ENCODE data around the gene STRADB. TPM values are rescaled to one million over a fixed set of nuclear protein-coding genes. Genes with fewer than 3 reads are reported as not detected.

STRADB gene
- total RNA-seq, 4 donors from 2014 or later: 90.6 to 187 (median 129) TPM

DNA sequence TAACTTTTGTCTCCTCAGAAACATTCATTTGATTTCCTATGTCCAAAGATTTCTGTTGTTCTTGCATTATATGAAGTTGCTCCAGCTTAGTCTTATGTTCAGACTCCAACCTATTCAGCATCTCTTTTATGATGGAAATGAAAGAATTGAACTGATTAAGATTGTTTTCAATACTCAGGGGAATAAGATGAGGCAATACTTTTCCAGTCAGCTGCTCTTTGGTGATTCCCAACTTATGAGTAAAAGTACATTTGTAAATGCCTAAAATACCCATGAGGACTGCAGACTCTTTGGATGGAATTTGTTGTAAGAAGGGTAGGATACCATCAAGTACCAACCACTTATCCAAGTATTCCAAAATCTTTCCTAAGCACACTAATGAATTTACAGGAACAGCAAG is 40.1 kb upstream of the STRADB start:
- TF ChIP-seq POLR2A (IDR thresholded peaks at IDR 0.05): no peak
- TF ChIP-seq, protein P1, sequence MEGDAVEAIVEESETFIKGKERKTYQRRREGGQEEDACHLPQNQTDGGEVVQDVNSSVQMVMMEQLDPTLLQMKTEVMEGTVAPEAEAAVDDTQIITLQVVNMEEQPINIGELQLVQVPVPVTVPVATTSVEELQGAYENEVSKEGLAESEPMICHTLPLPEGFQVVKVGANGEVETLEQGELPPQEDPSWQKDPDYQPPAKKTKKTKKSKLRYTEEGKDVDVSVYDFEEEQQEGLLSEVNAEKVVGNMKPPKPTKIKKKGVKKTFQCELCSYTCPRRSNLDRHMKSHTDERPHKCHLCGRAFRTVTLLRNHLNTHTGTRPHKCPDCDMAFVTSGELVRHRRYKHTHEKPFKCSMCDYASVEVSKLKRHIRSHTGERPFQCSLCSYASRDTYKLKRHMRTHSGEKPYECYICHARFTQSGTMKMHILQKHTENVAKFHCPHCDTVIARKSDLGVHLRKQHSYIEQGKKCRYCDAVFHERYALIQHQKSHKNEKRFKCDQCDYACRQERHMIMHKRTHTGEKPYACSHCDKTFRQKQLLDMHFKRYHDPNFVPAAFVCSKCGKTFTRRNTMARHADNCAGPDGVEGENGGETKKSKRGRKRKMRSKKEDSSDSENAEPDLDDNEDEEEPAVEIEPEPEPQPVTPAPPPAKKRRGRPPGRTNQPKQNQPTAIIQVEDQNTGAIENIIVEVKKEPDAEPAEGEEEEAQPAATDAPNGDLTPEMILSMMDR (IDR thresholded peaks at IDR 0.05 in 4 of 5, conservative IDR thresholded peaks at IDR 0.05 in 1 of 5): no peak
- Histone ChIP-seq H3K9me3 (no peaks in the 10 kb centered on the region), H3K4me3 (no peak overlapping the region), H3K27me3 (no peaks in the 10 kb centered on the region), H3K27ac (peak overlapping the region; percentile 1 to 15 (median 12)), H3K36me3 (no peaks in the 10 kb centered on the region), H3K4me1 (peaks cover 57 to 71% of the 10 kb centered on the region in 2 donors)
- intact Hi-C loops (cut with DNase I; ENCODE audit: low total_unique reads) (no loop called here), in situ Hi-C loops (cut with MboI; ENCODE audit: low sequenced_read_pairs in 4 of 4) (no loop called here)
- DNase-seq (no peak), ATAC-seq (no peak)

DNA sequence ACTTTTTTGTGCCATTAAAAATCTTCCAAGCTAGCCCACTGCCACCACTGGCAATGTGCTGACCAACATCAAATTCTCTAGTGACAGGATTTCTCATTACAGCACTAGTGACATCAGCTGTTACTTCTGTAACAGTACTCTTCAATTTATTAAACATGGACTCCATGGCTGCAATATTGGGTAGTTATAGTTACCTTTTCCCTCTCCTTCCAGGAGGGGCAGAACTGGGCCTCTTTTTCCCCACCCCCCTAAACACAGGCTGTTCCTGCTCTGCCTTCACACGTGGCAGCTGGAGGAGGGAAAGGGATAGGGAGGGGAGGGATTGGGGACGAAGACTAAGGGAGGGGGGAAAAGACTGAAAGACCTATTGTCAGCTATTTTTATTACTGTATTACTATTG is 38.4 kb upstream of the STRADB start:
- intact Hi-C loops (cut with DNase I; ENCODE audit: low total_unique reads): no loop called here
- in situ Hi-C loops (cut with MboI; ENCODE audit: low sequenced_read_pairs in 4 of 4): no loop called here

DNA sequence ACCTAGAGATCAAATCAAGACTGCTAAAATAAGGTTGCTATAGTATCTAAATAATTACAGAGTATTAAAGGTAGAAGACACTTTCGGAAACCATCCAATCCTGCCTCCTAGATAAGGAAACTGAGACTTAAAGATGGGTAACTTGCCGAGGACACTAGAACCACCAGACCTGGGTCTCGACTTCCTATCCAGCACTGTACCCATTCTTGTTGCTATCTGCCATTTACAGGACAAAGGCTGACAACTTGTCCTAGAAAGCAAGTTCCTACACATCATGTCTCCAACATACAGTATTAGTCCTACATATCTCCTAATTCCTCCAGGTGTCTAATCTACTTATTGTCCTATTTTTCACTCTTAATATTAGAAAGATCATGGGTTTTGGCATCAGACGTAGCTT is 38.0 kb upstream of the STRADB start:
- Histone ChIP-seq H3K27ac (peak overlapping the region; percentile 37 to 65 (median 60)), H3K9me3 (no peaks in the 10 kb centered on the region), H3K4me3 (no peak overlapping the region), H3K4me1 (peaks cover 45 to 61% of the 10 kb centered on the region in 2 donors), H3K36me3 (no peaks in the 10 kb centered on the region), H3K27me3 (no peaks in the 10 kb centered on the region)
- intact Hi-C loops (cut with DNase I; ENCODE audit: low total_unique reads): no loop called here
- TF ChIP-seq, protein P1 (IDR thresholded peaks at IDR 0.05 in 4 of 5, conservative IDR thresholded peaks at IDR 0.05 in 1 of 5): no peak
- TF ChIP-seq POLR2A (IDR thresholded peaks at IDR 0.05): no peak
- no peak for DNase-seq
- ATAC-seq: no peak
- in situ Hi-C loops (cut with MboI; ENCODE audit: low sequenced_read_pairs in 4 of 4): no loop called here

More for the DNA sequence above, 38.4 kb upstream of the STRADB start:
- H3K27ac ChIP-seq: peak overlapping the region; percentile 37 to 65 (median 60)
- H3K36me3 ChIP-seq: no peaks in the 10 kb centered on the region
- H3K4me1 ChIP-seq: peaks cover 45 to 61% of the 10 kb centered on the region in 2 donors
- no peak for ATAC-seq
- H3K4me3 ChIP-seq: no peak overlapping the region
- DNase-seq: no peak
- TF ChIP-seq, protein P1 (IDR thresholded peaks at IDR 0.05 in 4 of 5, conservative IDR thresholded peaks at IDR 0.05 in 1 of 5): no peak
- no peak for TF ChIP-seq POLR2A (IDR thresholded peaks at IDR 0.05)
- H3K27me3 ChIP-seq: no peaks in the 10 kb centered on the region
- no peaks in the 10 kb centered on the region for H3K9me3 ChIP-seq

DNA sequence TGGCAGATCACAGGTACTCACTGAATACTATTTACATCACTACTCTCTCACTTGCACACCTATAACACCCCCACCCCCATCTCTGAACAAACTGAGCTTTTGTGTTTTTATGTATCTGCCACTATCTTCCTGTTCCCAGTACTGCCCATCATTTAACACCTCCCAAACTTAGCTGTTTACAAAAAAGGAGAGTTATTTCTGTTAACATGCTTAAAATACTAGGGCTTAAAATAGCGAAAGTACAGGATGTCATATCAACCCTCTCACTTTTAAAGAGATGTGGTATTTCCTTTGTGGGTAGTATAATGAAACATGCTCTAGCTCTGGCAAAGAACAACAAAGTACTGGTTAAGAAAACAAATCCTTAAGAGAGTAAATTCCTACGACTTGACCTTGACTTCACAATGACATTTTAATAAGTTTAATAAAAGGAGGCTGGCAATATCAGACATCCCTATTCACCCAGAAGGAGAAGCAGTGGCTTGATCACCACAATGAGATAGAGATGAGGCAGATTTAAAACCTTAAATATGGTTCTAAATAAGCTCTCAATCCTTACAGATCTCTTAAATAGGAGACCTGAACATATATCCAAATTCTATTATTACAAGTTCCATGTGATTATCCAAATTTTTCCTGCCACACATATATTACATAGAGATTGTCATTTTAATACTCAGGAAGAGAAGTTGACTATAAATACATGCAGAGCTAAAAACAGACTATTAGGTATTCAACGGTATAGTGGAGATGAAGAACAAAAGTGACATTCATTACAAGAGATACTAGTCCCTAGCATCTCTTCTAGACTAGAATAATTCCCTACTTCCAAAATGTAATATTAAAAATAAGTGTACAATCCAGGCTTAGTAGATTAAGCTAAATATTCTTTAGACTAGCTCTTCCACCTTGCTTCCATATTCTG is 37.2 kb upstream of the STRADB start:
- H3K27me3 ChIP-seq: no peaks in the 10 kb centered on the region
- no peak for DNase-seq
- H3K36me3 ChIP-seq: no peaks in the 10 kb centered on the region
- H3K4me3 ChIP-seq: peak overlapping the region in 3 of 4 donors; percentile 3 to 22 (median 14)
- H3K9me3 ChIP-seq: no peaks in the 10 kb centered on the region
- TF ChIP-seq POLR2A (IDR thresholded peaks at IDR 0.05): no peak
- TF ChIP-seq, protein P1 (IDR thresholded peaks at IDR 0.05 in 4 of 5, conservative IDR thresholded peaks at IDR 0.05 in 1 of 5): no peak
- intact Hi-C loops (cut with DNase I; ENCODE audit: low total_unique reads) (loop anchor here (1.0 kb wide), 1 partner anchor 37 kb away; the partner anchor contains the start of genes STRADB and TRAK2), in situ Hi-C loops (cut with MboI; ENCODE audit: low sequenced_read_pairs in 4 of 4) (no loop called here)
- peak; percentile 53 to 60 for ATAC-seq
- H3K4me1 ChIP-seq: peaks cover 45 to 60% of the 10 kb centered on the region in 2 donors
- H3K27ac ChIP-seq: peak overlapping the region; percentile 37 to 65 (median 60)

Data from gastrocnemius medialis (tissue), 4 donors.